ENCODE results near the gene CUTA. TPM values are rescaled to one million over a fixed set of nuclear protein-coding genes. Genes with fewer than 3 reads are reported as not detected.

The CUTA gene
- total RNA-seq, 2 experiments from 2014 or later = 164 to 175 TPM

GRCh38 chr6:33367009-33367714 lies 50.7 kb downstream of the CUTA start:
- Histone ChIP-seq H3K79me2 (ENCODE audit: insufficient read depth, low read depth, low read length) (no peaks in the 10 kb centered on the region), H3K4me2 (ENCODE audit: low read length) (no peak overlapping the region), H3K36me3 (ENCODE audit: insufficient read depth, low read length) (no peaks in the 10 kb centered on the region), H2AFZ (ENCODE audit: low read length) (no peak overlapping the region), H4K20me1 (ENCODE audit: insufficient read depth, low read length) (no peaks in the 10 kb centered on the region), H3K4me3 (ENCODE audit: low read depth, low read length, poor library complexity, severe bottlenecking) (no peak overlapping the region), H3K9me3 (ENCODE audit: low read length) (no peaks in the 10 kb centered on the region), H3K9me2 (ENCODE audit: insufficient read depth, low read length) (no peaks in the 10 kb centered on the region), H3K27ac (ENCODE audit: low read depth, low read length, poor library complexity, severe bottlenecking) (no peak overlapping the region), H3K4me1 (ENCODE audit: insufficient read depth, low read length, poor library complexity, severe bottlenecking) (peaks cover 4% of the 10 kb centered on the region)
- ChIA-PET POLR2A (no interaction called here), CTCF (ENCODE audit: unreplicated experiment) (no interaction called here)
- DNase-seq (ENCODE audit: low spot score) = no peak
- BruUV-seq (replicated peaks) = no TSS peak
- intact Hi-C loops (cut with micrococcal nuclease; ENCODE audit: unreplicated experiment) = no loop called here
- TF ChIP-seq EZH2phosphoT487 (IDR thresholded peaks at IDR 0.05; ENCODE audit: borderline replicate concordance, low read depth, low read length) (no peak), CTCF (conservative IDR thresholded peaks at IDR 0.05; ENCODE audit: low read length) (no peak)

Small RNAs within 50 kb of the gene (microRNA-seq; reads per million reads assigned to microRNA genes)
- gene MIR5004 (ENCODE audit: borderline replicate concordance) = 4.5 reads per million

Small RNAs within 50 kb of the gene (small RNA-seq; reads per million reads assigned to genes)
- gene RPL35AP4 = not detected
- gene ZBTB9 = not detected

Other genes with a start within 250 kb of the CUTA start
- gene COL11A2, start 225.6 kb downstream of the CUTA start, total RNA-seq (2014; rRNA removed; shearing (Covaris generic)) = 3.5 and 5.2 TPM in 2 replicates
- 4.5 and 4.6 TPM in 2 replicates for gene COL11A2, start 225.6 kb downstream of the CUTA start, total RNA-seq (2022)
- gene RXRB, start 217.4 kb downstream of the CUTA start, total RNA-seq (2014; rRNA removed; shearing (Covaris generic)) = 30.6 and 32.5 TPM in 2 replicates
- gene RXRB, start 217.4 kb downstream of the CUTA start, total RNA-seq (2022) = 47.3 and 48.5 TPM in 2 replicates
- gene SLC39A7, start 217.2 kb downstream of the CUTA start, total RNA-seq (2014; rRNA removed; shearing (Covaris generic)) = 22.9 and 29.2 TPM in 2 replicates
- gene SLC39A7, start 217.2 kb downstream of the CUTA start, total RNA-seq (2022) = 48.3 and 53.2 TPM in 2 replicates
- 11.6 and 21.4 TPM in 2 replicates for gene HSD17B8, start 213.5 kb downstream of the CUTA start, total RNA-seq (2014; rRNA removed; shearing (Covaris generic))
- gene HSD17B8, start 213.5 kb downstream of the CUTA start, total RNA-seq (2022) = 18.8 and 23.5 TPM in 2 replicates
- 25.0 and 31.8 TPM in 2 replicates for gene RING1, start 209.6 kb downstream of the CUTA start, total RNA-seq (2014; rRNA removed; shearing (Covaris generic))
- 40.0 and 42.7 TPM in 2 replicates for gene RING1, start 209.6 kb downstream of the CUTA start, total RNA-seq (2022)
- gene VPS52, start 146.2 kb downstream of the CUTA start, total RNA-seq (2014; rRNA removed; shearing (Covaris generic)) = 50.4 and 53.5 TPM in 2 replicates
- gene VPS52, start 146.2 kb downstream of the CUTA start, total RNA-seq (2022) = 73.5 and 80.3 TPM in 2 replicates
- gene RPS18, start 146.0 kb downstream of the CUTA start, total RNA-seq (2014; rRNA removed; shearing (Covaris generic)) = 7,191 and 8,620 TPM in 2 replicates
- 4,034 and 4,317 TPM in 2 replicates for gene RPS18, start 146.0 kb downstream of the CUTA start, total RNA-seq (2022)
- 13.1 and 14.2 TPM in 2 replicates for gene B3GALT4, start 141.0 kb downstream of the CUTA start, total RNA-seq (2014; rRNA removed; shearing (Covaris generic))
- gene B3GALT4, start 141.0 kb downstream of the CUTA start, total RNA-seq (2022) = 14.1 and 17.3 TPM in 2 replicates
- gene WDR46, start 128.9 kb downstream of the CUTA start, total RNA-seq (2014; rRNA removed; shearing (Covaris generic)) = 127 and 129 TPM in 2 replicates
- gene WDR46, start 128.9 kb downstream of the CUTA start, total RNA-seq (2022) = 71.4 and 83.3 TPM in 2 replicates
- 72.5 and 112 TPM in 2 replicates for gene PFDN6, start 128.5 kb downstream of the CUTA start, total RNA-seq (2014; rRNA removed; shearing (Covaris generic))
- gene PFDN6, start 128.5 kb downstream of the CUTA start, total RNA-seq (2022) = 65.4 and 90.6 TPM in 2 replicates
- 27.2 and 27.3 TPM in 2 replicates for gene RGL2, start 119.2 kb downstream of the CUTA start, total RNA-seq (2014; rRNA removed; shearing (Covaris generic))
- gene RGL2, start 119.2 kb downstream of the CUTA start, total RNA-seq (2022) = 67.1 and 67.6 TPM in 2 replicates
- gene TAPBP, start 104.0 kb downstream of the CUTA start, total RNA-seq (2014; rRNA removed; shearing (Covaris generic)) = 73.6 and 106 TPM in 2 replicates
- 148 and 150 TPM in 2 replicates for gene TAPBP, start 104.0 kb downstream of the CUTA start, total RNA-seq (2022)
- 17.4 and 21.6 TPM in 2 replicates for gene ZBTB22, start 100.4 kb downstream of the CUTA start, total RNA-seq (2014; rRNA removed; shearing (Covaris generic))
- gene ZBTB22, start 100.4 kb downstream of the CUTA start, total RNA-seq (2022) = 14.1 and 18.5 TPM in 2 replicates
- gene DAXX, start 95.1 kb downstream of the CUTA start, total RNA-seq (2014; rRNA removed; shearing (Covaris generic)) = 77.5 and 79.2 TPM in 2 replicates
- 93.3 and 97.8 TPM in 2 replicates for gene DAXX, start 95.1 kb downstream of the CUTA start, total RNA-seq (2022)
- gene KIFC1, start 26.3 kb downstream of the CUTA start, total RNA-seq (2014; rRNA removed; shearing (Covaris generic)) = 133 and 138 TPM in 2 replicates
- 167 and 176 TPM in 2 replicates for gene KIFC1, start 26.3 kb downstream of the CUTA start, total RNA-seq (2022)
- gene PHF1, start 7.1 kb downstream of the CUTA start, total RNA-seq (2014; rRNA removed; shearing (Covaris generic)) = 19.9 and 21.4 TPM in 2 replicates
- gene PHF1, start 7.1 kb downstream of the CUTA start, total RNA-seq (2022) = 30.2 and 35.0 TPM in 2 replicates
- gene SYNGAP1, start 2.0 kb upstream of the CUTA start, total RNA-seq (2014; rRNA removed; shearing (Covaris generic)) = 5.4 and 5.6 TPM in 2 replicates
- 30.7 and 32.3 TPM in 2 replicates for gene SYNGAP1, start 2.0 kb upstream of the CUTA start, total RNA-seq (2022)
- 7.7 and 11.2 TPM in 2 replicates for gene ZBTB9, start 36.5 kb upstream of the CUTA start, total RNA-seq (2014; rRNA removed; shearing (Covaris generic))
- gene ZBTB9, start 36.5 kb upstream of the CUTA start, total RNA-seq (2022) = 6.8 and 7.3 TPM in 2 replicates
- gene BAK1, start 162.2 kb upstream of the CUTA start, total RNA-seq (2014; rRNA removed; shearing (Covaris generic)) = 10.6 and 13.9 TPM in 2 replicates
- gene BAK1, start 162.2 kb upstream of the CUTA start, total RNA-seq (2022) = 29.9 and 33.8 TPM in 2 replicates
- gene ITPR3, start 203.2 kb upstream of the CUTA start, total RNA-seq (2014; rRNA removed; shearing (Covaris generic)) = 47.8 and 56.6 TPM in 2 replicates
- 83.5 and 88.6 TPM in 2 replicates for gene ITPR3, start 203.2 kb upstream of the CUTA start, total RNA-seq (2022)

Measured in OCI-LY7 (cell line).